ENCODE measurements around the gene PUS3.

Gene PUS3

GRCh38 chr11:125941267-125941618 is 38.2 kb upstream of the PUS3 start:
- no peak for DNase-seq (ENCODE audit: low spot score)

- no peak for DNase-seq (ENCODE audit: low spot score)
Measured at GRCh38 chr11:125940145-125940544, 37.1 kb upstream of the PUS3 start.

- DNase-seq (ENCODE audit: low spot score), result no peak
Measured at GRCh38 chr11:125939081-125939521, 36.1 kb upstream of the PUS3 start.

GRCh38 chr11:125938418-125938817 is 35.4 kb upstream of the PUS3 start:
- no peak for DNase-seq (ENCODE audit: low spot score)

GRCh38 chr11:125935618-125936199 is 32.7 kb upstream of the PUS3 start:
- no peak for DNase-seq (ENCODE audit: low spot score)

GRCh38 chr11:125935056-125935455 is 32.0 kb upstream of the PUS3 start:
- DNase-seq (ENCODE audit: low spot score), result no peak

- no peak for DNase-seq (ENCODE audit: low spot score)
Measured at GRCh38 chr11:125934473-125934872, 31.5 kb upstream of the PUS3 start.

- no peak for DNase-seq (ENCODE audit: low spot score)
Measured at GRCh38 chr11:125933030-125933813, 30.2 kb upstream of the PUS3 start.

- DNase-seq (ENCODE audit: low spot score), result no peak
Measured at GRCh38 chr11:125932301-125932700, 29.3 kb upstream of the PUS3 start.

GRCh38 chr11:125931668-125932067 is 28.7 kb upstream of the PUS3 start:
- DNase-seq (ENCODE audit: low spot score), result no peak

GRCh38 chr11:125931116-125931515 is 28.1 kb upstream of the PUS3 start:
- DNase-seq (ENCODE audit: low spot score), result no peak

- no peak for DNase-seq (ENCODE audit: low spot score)
Measured at GRCh38 chr11:125930076-125930450, 27.1 kb upstream of the PUS3 start.

- no peak for DNase-seq (ENCODE audit: low spot score)
Measured at GRCh38 chr11:125929445-125930075, 26.6 kb upstream of the PUS3 start.

- no peak for DNase-seq (ENCODE audit: low spot score)
Measured at GRCh38 chr11:125926682-125927081, 23.7 kb upstream of the PUS3 start.

GRCh38 chr11:125925804-125926203 is 22.8 kb upstream of the PUS3 start:
- DNase-seq (ENCODE audit: low spot score), result no peak

GRCh38 chr11:125925247-125925740 is 22.3 kb upstream of the PUS3 start:
- DNase-seq (ENCODE audit: low spot score), result no peak

- DNase-seq (ENCODE audit: low spot score), result no peak
Measured at GRCh38 chr11:125924384-125925007, 21.5 kb upstream of the PUS3 start.

GRCh38 chr11:125923633-125924032 is 20.6 kb upstream of the PUS3 start:
- no peak for DNase-seq (ENCODE audit: low spot score)

GRCh38 chr11:125923012-125923579 is 20.1 kb upstream of the PUS3 start:
- DNase-seq (ENCODE audit: low spot score), result peak; percentile 77

GRCh38 chr11:125922156-125922555 is 19.1 kb upstream of the PUS3 start:
- no peak for DNase-seq (ENCODE audit: low spot score)

- DNase-seq (ENCODE audit: low spot score), result no peak
Measured at GRCh38 chr11:125921042-125921441, 18.0 kb upstream of the PUS3 start.

- DNase-seq (ENCODE audit: low spot score), result no peak
Measured at GRCh38 chr11:125918140-125918840, 15.3 kb upstream of the PUS3 start.
